LoVo (cell line): Measurements from ENCODE around the gene CDC42BPA.
"Not testable (repeated sequence)": the region's sequence is repeated elsewhere in the genome, so short reads cannot be mapped to it uniquely, and the experiment has no call there.

ENCODE experiments used
- DNase-seq: peaks from one replicate; pipeline ENCODE4 v3.0.0-alpha.2; 2016; ENCODE audit warnings: low spot score

The CDC42BPA gene

GRCh38 chr1:227318016-227318852, at the start of gene CDC42BPA:
CDC42BPA (minus strand) TSS chr1:227318492; CDS start chr1:227317182, 1,310 bp downstream.
- peak; percentile 88 for DNase-seq

GRCh38 chr1:227368009-227368408, 49.7 kb upstream of the CDC42BPA start:
- DNase-seq = no peak

- no peak for DNase-seq
These were observed 47.5 kb upstream of the CDC42BPA start for GRCh38 chr1:227365473-227366431.

GRCh38 chr1:227364657-227365056, 46.4 kb upstream of the CDC42BPA start:
- no peak for DNase-seq

- DNase-seq = no peak
These were observed 45.5 kb upstream of the CDC42BPA start for GRCh38 chr1:227363825-227364224.

GRCh38 chr1:227362039-227362438, 43.7 kb upstream of the CDC42BPA start:
- DNase-seq = no peak

- DNase-seq = peak; percentile 56
These were observed 39.6 kb upstream of the CDC42BPA start for GRCh38 chr1:227357927-227358302.

GRCh38 chr1:227357171-227357926, 39.1 kb upstream of the CDC42BPA start:
- DNase-seq = peak; percentile 83

- peak; percentile 81 for DNase-seq
These were observed 38.4 kb upstream of the CDC42BPA start for GRCh38 chr1:227356620-227357146.

GRCh38 chr1:227355542-227356245, 37.4 kb upstream of the CDC42BPA start:
- DNase-seq = no peak

GRCh38 chr1:227353186-227353585, 34.9 kb upstream of the CDC42BPA start:
- no peak for DNase-seq

- not testable (repeated sequence) for DNase-seq
These were observed 33.9 kb upstream of the CDC42BPA start for GRCh38 chr1:227352164-227352563.

- DNase-seq = peak; percentile 47
These were observed 33.2 kb upstream of the CDC42BPA start for GRCh38 chr1:227351443-227351842.

- no peak for DNase-seq
These were observed 31.7 kb upstream of the CDC42BPA start for GRCh38 chr1:227349967-227350366.

- no peak for DNase-seq
These were observed 25.6 kb upstream of the CDC42BPA start for GRCh38 chr1:227343727-227344551.

- no peak for DNase-seq
These were observed 24.9 kb upstream of the CDC42BPA start for GRCh38 chr1:227343206-227343605.

- no peak for DNase-seq
These were observed 24.0 kb upstream of the CDC42BPA start for GRCh38 chr1:227342075-227342829.

GRCh38 chr1:227336136-227336535, 17.8 kb upstream of the CDC42BPA start:
- DNase-seq = not testable (repeated sequence)

GRCh38 chr1:227335242-227336020, 17.1 kb upstream of the CDC42BPA start:
- no peak for DNase-seq
